SW 1271 (cell line): ENCODE data around the gene WDFY2.
"Not testable (repeated sequence)": the region's sequence is repeated elsewhere in the genome, so short reads cannot be mapped to it uniquely, and the experiment has no call there.

Source experiments
- DNase-seq, 2 experiments: peaks; one replicate each; lab custom pipeline; 2025; lab: John Stamatoyannopoulos, UW

WDFY2 gene

DNA sequence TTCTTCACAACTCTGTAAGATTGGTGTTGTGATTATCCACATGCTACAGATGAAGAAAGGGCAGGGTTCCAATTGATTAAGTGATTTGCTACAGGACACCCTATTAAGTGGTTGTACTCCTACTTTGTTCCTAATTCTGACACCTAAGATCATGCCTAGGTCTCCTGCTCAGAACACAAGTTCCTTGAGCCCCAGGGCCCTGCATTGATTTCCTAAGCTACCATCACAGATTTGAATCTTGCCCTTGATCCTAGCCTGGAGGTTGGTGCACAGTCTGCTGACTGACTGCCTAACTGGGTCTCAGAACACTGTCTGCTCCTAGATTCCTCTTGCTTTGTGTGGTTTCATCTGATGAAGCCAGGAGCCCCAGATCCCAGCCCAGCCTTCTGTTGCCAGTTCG lies 19.6 kb upstream of the WDFY2 start:
- no peak for DNase-seq

DNA sequence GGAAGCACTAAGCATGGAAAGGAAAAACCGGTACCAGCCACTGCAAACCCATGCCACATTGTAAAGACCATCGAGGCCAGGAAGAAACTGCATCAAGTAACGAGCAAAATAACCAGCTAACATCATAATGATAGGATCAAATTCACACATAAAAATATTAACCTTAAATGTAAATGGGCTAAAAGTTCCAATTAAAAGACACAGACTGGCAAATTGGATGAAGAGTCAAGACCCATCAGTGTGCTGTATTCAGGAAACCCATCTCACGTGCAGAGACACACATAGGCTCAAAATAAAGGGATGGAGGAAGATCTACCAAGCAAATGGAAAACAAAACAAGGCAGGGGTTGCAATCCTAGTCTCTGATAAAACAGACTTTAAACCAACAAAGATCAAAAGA lies 15.3 kb upstream of the WDFY2 start:
- DNase-seq: not testable (repeated sequence)

DNA sequence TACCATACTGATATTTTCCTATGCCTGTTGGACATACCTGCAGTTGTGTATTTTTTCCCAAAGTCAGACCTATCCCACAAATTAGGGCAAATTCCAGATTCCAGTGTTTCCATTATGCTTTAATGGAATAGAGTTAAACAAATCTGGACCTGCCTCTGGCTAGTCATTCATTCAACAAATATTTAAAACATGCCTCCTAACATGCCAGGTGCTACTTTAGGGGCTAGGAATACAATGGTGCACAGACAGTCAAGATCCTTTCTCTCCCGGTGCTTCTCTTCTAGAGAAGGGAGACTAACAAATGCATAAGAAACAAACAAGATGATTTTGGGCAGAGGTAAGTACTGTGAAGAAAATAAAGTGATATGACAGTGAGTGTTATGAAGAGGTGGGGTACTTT lies 7.5 kb upstream of the WDFY2 start:
- no peak for DNase-seq

DNA sequence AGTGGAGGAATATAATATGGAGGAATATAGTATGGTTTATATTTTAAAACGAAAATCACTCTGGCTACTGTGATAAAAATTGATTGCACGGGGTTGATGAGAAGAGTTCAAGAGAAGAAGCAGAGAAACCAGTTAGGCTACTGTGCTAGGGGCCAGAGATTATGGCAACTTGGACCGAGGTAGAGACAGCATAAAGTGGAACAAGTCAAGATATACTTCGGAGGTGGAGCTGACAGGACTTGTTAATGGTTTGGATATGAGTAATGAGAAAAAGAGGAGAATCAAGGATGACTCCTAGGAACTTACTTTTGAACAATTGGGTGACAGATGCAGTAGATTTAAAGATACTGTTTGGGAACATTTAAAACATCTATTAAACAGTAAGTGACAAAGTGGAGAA lies 6.6 kb upstream of the WDFY2 start:
- DNase-seq: no peak

DNA sequence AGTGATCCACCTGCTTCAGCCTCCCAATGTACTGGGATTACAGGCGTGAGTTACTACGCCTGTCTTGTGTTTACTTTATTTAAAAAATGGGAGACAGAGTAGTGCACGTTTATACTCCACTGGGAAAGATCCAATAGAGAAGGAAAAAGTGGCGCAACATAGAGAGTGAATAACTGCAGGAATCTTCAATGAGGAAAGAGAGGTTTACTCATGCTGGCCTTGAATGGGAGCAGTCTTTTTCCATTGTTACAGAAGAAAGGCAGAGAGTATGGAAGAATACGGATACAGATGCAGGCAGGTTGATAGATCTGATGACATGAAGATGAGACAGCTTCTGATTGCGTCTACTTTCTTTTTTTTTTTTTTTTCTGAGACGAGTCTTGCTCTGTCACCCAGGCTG lies 4.6 kb upstream of the WDFY2 start:
- no peak for DNase-seq

DNA sequence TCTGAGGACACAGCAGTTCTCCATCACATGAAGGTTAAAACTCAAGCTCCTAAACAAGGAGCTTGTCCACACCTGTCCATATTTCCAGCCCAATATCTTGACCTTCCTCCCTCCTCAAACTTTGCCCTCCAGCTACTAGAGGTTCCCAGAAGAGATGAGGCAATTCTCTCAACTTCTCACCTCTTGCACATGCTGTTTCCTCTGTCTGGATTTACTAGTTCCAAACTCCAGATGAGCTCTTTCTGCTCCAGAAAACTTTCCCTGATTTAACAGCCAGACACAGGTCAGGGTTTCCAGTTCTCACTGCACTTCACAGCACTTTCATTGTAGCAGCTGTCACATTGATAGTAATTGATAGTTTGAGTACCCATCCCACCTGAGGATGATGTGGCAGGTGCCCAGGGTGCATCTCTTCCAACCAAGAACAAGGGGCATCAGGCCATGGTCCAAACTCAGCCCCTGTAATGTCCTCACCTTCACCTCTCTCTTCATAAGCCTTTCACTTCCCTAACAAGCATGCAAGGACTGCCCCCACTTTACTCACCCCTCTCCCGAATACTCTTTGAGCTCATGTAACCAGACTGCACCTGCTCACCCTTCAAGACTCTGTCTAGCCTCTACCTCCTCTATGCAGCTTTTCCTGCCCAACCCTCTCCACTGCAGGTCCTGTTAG lies 3.0 kb upstream of the WDFY2 start:
- no peak for DNase-seq

DNA sequence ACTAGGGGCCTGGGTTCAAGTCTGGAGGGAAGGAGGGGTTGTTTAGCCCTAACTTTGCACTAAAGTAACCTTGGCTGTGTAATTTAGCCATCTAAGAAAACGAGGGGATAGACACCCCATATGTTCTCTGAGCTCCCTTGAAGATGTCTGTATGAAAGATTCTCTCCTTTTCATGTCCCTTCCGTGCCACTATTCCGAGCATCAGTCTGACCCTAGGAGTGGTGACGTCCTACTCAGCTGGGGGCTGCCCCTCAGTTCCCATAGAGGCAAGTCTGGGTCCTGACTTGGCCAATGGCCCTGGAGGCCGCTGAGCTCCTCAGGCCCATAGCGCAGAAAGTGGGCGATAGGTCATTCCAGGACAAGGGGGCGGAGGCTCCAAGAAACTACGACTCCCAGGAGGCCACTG lies 790 bp upstream of the WDFY2 start:
- no peak for DNase-seq

DNA sequence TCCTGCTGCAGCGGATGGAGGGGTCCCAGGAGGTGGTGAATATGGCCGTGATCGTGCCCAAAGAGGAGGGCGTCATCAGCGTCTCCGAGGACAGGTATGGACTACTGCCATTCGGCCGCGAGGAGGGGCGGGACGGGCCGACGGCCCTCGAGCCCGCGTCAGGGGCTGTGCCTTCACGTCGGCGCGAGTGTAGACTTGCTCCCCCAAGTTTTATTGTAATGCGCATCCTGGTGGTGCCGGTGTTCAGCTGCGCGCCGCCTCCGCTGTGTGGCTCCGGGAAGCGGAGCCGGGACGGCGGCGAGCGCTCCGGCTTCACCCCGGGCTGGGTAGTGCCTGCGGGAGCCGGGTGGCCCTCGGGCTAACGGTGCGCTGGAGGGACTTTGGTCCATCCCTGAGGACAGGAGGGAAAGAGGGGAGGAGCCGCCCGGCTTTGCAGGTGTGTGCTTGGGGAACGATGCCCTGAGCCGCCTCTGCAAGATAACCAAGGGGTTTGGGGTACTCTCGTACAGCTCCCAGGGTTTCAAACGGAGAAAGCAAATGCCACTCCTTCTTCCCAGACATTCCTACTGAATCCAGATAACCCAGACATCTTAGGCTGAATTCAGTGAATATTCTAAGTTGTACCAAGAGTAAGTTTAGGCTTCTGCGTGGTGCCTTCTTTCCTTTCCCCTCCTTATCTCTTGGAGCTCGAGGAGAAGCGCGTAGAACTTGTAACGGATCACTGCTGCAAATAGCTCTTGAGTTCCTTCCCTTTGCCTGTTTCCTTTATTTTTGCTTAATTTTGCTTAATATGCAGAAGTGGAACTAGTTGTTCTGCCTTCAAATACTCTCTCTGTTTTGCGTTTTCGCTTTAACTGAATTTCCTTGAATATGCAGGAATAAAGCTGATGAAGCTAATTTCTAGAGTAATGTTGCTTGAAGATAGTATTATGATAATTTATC lies 740 bp downstream of the WDFY2 start:
- peak; percentile 32 to 57 for DNase-seq

DNA sequence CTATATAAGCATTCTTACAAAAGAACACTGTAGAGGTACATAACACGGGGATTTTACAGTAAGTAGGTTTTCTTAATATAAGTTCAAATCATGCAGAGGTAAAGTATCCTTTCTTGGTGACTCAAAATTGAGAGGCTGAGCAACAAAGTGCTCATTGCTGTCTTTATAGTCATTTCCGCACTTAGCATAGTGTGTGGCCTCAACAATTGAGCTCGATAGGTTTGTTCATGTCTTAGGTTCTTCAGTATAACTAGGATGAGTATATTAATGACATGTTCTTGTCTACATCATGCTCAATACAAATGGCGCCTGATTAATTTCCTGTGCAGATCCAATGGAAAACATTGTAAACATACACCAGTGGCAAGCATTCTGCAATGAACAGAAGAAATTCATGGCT lies 1.4 kb downstream of the WDFY2 start:
- DNase-seq: peak in 1 of 2 experiments; percentile 39

DNA sequence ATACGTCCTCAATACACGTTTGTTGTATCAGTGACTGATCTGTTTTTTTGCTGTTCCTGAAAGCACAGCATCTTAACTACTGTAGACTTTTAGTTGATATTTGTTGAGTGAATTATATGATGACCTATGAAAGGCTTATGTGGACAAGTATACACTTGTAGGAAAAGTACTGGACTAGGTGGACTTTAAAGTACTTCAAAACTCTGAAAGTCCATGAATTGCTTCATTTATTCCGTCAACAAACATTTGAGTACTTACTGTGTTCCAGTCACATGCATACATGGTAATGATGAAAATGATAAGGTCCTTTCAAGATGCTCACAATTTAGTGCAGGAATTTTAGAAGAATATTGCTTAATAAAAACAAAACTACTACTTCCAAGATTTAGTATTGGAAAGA lies 3.1 kb downstream of the WDFY2 start:
- DNase-seq: no peak

DNA sequence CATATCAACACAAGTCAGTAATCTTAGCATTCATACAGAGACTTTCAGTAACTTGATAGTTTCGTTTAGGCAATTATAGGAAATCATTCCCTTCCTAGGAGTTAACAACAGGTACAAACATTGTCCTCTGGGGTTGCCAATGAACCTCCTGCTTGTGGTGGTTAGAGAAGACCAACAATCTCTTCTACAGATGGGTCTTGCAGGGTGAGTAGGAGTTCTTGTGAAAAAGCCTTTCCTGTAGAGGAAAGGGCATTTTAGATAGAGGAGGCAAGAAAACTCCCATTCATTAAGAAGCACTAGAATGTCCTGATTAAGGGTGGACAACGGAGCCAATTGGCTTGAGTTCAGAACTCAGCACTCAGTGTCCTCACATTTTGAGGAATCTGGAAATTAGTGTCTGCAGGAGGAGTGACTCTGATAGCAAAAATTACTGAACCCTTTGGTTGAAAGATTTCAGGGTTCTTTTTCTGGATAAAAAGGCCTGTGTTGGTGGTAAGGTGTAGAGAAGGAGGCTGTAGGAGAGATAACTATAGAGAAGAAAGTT lies 4.2 kb downstream of the WDFY2 start:
- DNase-seq: peak in 1 of 2 experiments; percentile 8

DNA sequence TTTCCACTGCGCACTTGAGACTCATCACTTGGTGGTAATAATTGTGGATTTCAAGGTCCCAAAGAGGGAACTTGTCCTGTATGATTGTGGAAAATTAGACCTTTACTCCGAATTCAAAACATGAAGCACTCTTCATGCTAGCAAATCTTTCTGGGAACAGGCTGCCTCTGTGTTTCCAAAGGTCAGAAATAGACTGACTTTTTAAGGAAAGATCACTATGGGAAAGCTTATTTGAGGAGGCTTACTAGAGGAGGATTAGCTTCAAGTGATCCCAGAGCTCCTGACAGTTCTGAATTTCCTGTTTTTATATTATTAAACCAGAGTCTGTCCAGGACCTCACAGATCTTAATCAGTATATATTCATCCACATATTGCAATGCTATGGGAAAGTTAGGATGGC lies 5.5 kb downstream of the WDFY2 start:
- DNase-seq: no peak

DNA sequence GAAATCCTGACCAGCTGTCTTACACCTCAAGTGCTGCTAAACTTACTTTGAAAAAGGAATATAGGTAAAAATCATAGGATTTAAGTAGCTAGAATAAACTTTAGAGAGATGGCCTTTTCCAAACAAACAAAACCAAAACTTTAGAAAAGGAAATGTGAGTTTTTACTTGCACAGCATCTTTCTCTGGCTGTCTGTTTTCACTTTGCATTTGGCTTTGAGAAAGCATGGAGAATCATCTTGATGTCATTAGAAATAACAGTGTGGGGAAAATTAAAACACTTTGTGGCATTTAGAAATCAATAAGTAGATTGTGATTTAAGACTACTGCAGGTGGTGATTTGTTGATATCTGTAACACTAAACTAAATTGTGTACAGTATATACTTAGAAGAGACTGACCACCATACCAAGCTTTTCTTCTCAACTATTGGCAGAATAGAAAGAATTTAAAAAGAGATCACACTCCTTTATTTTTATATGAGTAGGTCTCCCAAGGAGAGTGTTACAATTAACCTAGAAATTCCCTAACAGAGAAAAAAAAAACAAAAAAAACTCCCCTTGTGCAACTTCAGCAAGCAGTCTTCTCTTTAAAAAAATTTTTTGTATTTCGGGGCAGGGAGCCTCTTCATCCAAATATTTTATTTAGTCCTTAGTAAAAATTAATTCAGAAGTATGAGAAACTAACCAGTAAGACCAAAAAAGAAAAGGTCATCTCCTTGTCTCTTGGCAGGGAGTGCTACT lies 6.1 kb downstream of the WDFY2 start:
- DNase-seq: no peak

DNA sequence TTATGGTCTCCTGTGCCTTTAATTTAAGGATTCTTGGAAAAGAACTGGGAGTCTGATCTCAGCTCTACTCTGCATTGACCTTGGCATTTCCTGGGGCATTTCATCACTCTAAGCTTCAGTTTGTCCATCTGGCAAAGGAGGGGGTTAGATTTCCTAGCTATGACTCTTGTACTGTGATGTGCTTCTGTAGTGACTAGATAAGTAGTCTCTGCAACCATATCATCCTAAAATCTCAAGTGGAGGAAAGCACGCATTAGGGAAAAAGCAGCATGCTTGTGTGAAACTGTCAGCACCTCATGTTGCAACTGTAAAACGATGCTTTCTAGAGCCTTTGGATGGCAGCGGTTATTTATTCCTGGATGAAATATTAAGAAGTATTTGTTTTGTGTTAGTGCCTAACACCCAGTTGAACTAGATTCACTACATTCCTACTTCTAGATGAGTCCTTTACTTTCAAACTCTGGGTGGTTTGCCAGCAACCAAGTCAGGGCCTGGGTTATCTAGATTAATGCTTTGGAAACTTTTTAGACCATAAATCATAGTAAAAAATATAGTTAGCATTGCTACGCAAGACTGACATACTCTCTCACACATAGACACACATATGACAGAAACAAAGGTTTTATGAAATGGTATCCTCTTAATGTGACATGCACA lies 6.8 kb downstream of the WDFY2 start:
- peak; percentile 61 to 89 for DNase-seq

DNA sequence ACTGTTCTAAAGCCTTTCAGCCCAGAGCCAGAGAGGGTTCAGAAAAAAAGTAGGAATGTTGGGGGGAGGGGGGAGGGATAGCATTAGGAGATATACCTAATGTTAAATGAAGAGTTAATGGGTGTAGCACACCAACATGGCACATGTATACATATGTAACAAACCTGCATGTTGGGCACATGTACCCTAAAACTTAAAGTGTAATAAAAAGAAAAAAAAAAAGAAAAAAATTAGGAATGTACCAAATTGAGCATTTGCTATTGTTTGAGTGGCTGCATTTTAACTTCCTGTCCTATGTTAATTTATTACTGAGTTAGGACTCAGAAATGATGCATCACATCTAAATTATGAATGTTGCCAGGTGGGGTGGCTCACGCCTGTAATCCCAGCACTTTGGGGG lies 7.7 kb downstream of the WDFY2 start:
- not testable (repeated sequence) for DNase-seq

DNA sequence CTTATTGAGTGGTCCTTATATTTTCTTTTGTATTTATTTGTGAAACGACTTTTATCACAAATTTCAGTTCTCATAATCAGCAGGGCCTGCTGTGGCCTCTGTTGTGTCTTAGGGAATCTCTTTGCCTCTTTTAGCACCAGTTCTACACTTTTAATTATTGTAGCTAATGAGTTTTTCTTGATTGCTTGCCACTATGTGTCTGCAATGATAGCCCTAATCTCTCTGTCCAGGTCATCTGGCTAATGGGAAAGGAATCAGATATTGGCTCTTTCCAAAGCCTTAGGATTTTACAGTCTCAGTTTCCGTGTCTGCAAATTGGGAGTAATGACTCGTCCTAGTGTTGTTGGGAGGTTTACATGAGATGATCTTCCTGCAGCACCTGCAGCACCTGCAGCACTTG lies 10.2 kb downstream of the WDFY2 start:
- no peak for DNase-seq

DNA sequence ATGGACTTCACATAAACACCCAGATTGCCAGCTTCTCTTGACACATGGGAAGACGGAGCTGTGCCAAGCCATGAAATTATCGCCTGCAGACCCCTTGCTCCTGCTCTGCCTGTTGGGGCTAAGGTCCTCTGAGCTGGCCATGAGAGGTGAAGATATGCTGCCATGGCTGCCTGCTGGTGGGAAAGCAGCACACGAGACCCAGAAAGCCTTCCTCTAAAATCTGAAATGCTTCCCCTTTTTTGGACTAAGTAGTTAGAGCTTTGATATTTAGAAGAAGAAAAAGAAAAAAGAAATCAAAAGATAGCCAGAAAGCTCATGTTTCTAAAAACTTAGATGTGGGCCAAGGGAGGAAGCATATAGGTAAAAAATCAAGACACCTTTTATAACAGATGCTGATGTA lies 11.2 kb downstream of the WDFY2 start:
- DNase-seq: no peak

DNA sequence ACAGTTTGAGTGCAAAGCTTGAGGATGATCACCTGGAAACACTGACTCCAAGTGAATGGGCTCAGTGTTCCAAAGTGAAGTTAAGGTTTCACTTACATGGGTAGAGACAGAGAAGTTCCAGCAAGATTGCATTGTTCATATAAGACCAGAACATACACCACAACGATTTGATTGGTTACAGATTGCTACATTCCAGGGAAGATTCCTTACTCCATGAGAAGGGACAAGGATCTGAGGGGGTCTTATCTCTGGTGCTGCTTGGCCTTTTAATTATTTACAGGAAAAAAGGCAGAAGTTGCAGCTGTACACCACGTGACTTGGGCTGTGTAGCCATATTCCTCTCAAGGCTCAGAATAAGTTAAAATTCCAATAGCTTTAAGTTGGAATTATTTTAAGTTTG lies 12.3 kb downstream of the WDFY2 start:
- DNase-seq: no peak

DNA sequence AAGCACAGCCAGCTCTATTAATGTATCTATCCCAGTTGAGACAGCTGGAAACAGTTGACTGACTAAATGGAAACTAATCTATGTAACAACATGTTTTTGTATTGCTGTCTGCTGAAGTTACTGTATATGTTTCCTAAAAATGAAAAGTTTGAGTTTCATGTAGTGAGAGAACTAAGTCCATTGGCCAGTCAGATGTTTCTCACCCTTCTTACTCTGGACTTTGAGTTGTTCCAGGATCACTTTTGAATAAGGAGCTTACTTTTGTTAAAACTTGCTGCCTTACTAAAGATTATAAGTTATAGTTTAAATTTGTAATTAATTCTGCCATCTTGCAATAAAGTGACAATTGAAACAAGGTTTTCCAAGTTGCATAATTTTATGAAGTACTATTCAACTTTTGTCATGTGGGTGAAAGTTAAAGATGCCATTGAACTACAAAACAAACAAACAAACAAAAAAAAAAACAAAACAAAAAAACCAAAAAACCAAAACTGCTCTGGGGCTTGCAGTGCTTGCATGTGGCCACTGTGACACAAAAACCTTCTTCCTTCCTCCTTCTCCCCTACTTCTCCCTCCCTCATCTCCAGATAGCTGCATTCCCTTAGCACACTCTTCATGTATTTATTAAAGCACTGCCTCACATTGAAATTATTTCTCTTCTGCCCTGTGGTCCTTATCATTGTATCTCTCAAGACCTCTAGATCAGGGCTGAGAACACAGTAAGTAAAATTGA lies 15.3 kb downstream of the WDFY2 start:
- no peak for DNase-seq

DNA sequence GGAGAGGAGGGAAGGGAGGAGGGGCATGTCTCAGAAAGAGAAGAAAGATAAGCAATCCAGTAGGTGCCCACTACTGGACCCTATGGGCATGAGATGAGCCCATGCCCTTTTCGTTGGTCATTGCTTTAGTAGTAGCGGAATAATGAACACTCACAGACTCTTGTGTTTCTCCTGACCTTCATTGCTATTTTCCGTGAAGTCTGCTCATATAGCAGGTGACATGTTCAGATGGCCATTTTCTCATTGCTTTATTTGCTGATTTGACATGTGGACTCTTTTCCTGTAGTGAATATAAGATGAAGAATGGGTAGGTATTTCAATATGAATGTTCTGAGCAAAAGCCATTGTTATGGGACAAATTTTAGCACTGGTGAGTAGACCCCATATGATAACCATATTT lies 16.4 kb downstream of the WDFY2 start:
- DNase-seq: no peak
